ENCODE measurements around the gene CPA1. TPM values are rescaled to one million over a fixed set of nuclear protein-coding genes. Genes with fewer than 3 reads are reported as not detected.
A peak's percentile ranks its signal among the peaks of the same experiment; 100 is the strongest.

Gene CPA1
- total and polyA plus RNA-seq, 2 of the 4 experiments (the other 2 are of a cell fraction): not detected

DNA sequence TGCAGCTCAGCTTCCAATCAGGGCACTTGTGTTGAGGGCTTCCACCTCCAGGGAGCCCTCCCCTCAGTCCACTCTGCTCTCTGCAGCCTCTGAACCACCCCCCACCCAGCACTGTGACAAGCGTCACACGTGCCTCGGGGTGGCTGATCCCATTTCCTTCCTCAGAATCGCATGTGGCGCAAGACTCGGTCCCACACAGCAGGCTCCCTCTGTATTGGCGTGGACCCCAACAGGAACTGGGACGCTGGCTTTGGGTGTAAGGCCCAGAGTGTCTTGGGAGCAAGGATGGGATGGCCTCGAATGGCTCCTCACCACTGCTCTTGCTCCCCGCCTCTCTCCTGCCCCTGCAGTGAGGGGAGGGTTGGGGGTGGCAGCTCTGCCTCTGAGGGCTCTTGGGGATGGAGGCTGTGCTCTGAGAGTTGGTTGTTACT lies 4.1 kb downstream of the CPA1 start:
- no peak for ATAC-seq (ENCODE audit: low read depth)
- DNase-seq: no peak
- 0 out of 2 replicates have a peak, but pooled peaks cover 6% of the 10 kb centered on the region for H3K9me1 ChIP-seq (ENCODE audit: insufficient read depth, low read length)
- H3K79me1 ChIP-seq (ENCODE audit: low read depth in 1 of 2, low read length in 2 of 2): no peaks in the 10 kb centered on the region
- no peak overlapping the region for H3K27ac ChIP-seq (ENCODE audit: insufficient read depth, low read length)
- H4K91ac ChIP-seq (ENCODE audit: insufficient read depth, low read depth, low read length): 0 out of 2 replicates have a peak overlapping the region, but pooled peaks have one; percentile 37
- no peaks in the 10 kb centered on the region for H4K20me1 ChIP-seq (ENCODE audit: insufficient read depth, low read length)
- H3K36me3 ChIP-seq (ENCODE audit: control insufficient read depth, insufficient read depth, low read length): no peaks in the 10 kb centered on the region
- no peak overlapping the region for H4K5ac ChIP-seq (ENCODE audit: low read depth, low read length)
- no peak overlapping the region for H4K8ac ChIP-seq (ENCODE audit: low read depth in 2 of 2, low read length in 2 of 2)
- no peak overlapping the region for H3K18ac ChIP-seq (ENCODE audit: low read depth, low read length)
- TF ChIP-seq RCOR1 (IDR thresholded peaks at IDR 0.05; ENCODE audit: insufficient replicate concordance, low read length) (no peak), MAFK (IDR thresholded peaks at IDR 0.05; ENCODE audit: low read depth, low read length) (no peak), FOS (IDR thresholded peaks at IDR 0.05; ENCODE audit: low read depth, low read length) (no peak), MXI1 (IDR thresholded peaks at IDR 0.05; ENCODE audit: borderline replicate concordance, low read depth, low read length) (no peak), CEBPB (IDR thresholded peaks at IDR 0.05; ENCODE audit: low read depth, low read length) (no peak), SMC3 (IDR thresholded peaks at IDR 0.05; ENCODE audit: low read depth, low read length) (no peak), CHD1 (IDR thresholded peaks at IDR 0.05; ENCODE audit: low read depth, low read length) (no peak), POLR2A (IDR thresholded peaks at IDR 0.05; ENCODE audit: low read depth, low read length) (no peak), RFX5 (IDR thresholded peaks at IDR 0.05; ENCODE audit: low read depth, low read length) (no peak), BHLHE40 (IDR thresholded peaks at IDR 0.05; ENCODE audit: low read depth, low read length) (no peak), NFE2L2 (IDR thresholded peaks at IDR 0.05; ENCODE audit: low read depth, low read length) (no peak), MAZ (IDR thresholded peaks at IDR 0.05; ENCODE audit: borderline replicate concordance, low read depth, low read length) (no peak)
- TF ChIP-seq, protein P1, sequence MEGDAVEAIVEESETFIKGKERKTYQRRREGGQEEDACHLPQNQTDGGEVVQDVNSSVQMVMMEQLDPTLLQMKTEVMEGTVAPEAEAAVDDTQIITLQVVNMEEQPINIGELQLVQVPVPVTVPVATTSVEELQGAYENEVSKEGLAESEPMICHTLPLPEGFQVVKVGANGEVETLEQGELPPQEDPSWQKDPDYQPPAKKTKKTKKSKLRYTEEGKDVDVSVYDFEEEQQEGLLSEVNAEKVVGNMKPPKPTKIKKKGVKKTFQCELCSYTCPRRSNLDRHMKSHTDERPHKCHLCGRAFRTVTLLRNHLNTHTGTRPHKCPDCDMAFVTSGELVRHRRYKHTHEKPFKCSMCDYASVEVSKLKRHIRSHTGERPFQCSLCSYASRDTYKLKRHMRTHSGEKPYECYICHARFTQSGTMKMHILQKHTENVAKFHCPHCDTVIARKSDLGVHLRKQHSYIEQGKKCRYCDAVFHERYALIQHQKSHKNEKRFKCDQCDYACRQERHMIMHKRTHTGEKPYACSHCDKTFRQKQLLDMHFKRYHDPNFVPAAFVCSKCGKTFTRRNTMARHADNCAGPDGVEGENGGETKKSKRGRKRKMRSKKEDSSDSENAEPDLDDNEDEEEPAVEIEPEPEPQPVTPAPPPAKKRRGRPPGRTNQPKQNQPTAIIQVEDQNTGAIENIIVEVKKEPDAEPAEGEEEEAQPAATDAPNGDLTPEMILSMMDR (conservative IDR thresholded peaks at IDR 0.05; ENCODE audit: low read depth, low read length): no peak
- TF ChIP-seq, protein P2, sequence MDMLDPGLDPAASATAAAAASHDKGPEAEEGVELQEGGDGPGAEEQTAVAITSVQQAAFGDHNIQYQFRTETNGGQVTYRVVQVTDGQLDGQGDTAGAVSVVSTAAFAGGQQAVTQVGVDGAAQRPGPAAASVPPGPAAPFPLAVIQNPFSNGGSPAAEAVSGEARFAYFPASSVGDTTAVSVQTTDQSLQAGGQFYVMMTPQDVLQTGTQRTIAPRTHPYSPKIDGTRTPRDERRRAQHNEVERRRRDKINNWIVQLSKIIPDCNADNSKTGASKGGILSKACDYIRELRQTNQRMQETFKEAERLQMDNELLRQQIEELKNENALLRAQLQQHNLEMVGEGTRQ (IDR thresholded peaks at IDR 0.05; ENCODE audit: low read depth, low read length): no peak
- TF ChIP-seq, protein P3, sequence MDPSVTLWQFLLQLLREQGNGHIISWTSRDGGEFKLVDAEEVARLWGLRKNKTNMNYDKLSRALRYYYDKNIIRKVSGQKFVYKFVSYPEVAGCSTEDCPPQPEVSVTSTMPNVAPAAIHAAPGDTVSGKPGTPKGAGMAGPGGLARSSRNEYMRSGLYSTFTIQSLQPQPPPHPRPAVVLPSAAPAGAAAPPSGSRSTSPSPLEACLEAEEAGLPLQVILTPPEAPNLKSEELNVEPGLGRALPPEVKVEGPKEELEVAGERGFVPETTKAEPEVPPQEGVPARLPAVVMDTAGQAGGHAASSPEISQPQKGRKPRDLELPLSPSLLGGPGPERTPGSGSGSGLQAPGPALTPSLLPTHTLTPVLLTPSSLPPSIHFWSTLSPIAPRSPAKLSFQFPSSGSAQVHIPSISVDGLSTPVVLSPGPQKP (IDR thresholded peaks at IDR 0.05; ENCODE audit: borderline replicate concordance, low read depth, low read length): no peak
- intact Hi-C loops (cut with micrococcal nuclease) (no loop called here), dilution Hi-C loops (cut with HindIII; ENCODE audit: low sequenced_read_pairs, unreplicated experiment) (no loop called here), in situ Hi-C loops (cut with MboI; ENCODE audit: low sequenced_read_pairs) (no loop called here)
- H3K4me1 ChIP-seq (ENCODE audit: control insufficient read depth, insufficient read depth, low read length): peaks cover 16% of the 10 kb centered on the region
- H3K27me3 ChIP-seq (ENCODE audit: control insufficient read depth, insufficient read depth, low read length): no peaks in the 10 kb centered on the region
- H3K4me2 ChIP-seq (ENCODE audit: low read depth, low read length): no peak overlapping the region
- no CpG with 5 or more reads among the region's 10 CpGs for WGBS, 2 experiments (ENCODE audit: extremely low coverage in 2 of 2, insufficient read length in 1 of 2)
- no peak overlapping the region for H3K14ac ChIP-seq (replicated peaks; ENCODE audit: low read depth, low read length)
- H2BK15ac ChIP-seq (ENCODE audit: low read depth, low read length): no peak overlapping the region; the same call in 2 of the 3 replicates
- CTCF ChIA-PET: no interaction called here
- POLR2A ChIA-PET (ENCODE audit: unreplicated experiment): no interaction called here
- H3K56ac ChIP-seq (ENCODE audit: extremely low read depth, insufficient read depth, low read length): no peak overlapping the region
- H2AK5ac ChIP-seq (ENCODE audit: low read depth, low read length): 0 out of 2 replicates have a peak overlapping the region, but pooled peaks have one; percentile 48
- H3K4ac ChIP-seq (ENCODE audit: low read depth, low read length): no peak overlapping the region
- no peaks in the 10 kb centered on the region for H3K9me3 ChIP-seq (ENCODE audit: control insufficient read depth, insufficient read depth, low read length)
- H2AFZ ChIP-seq (replicated peaks; ENCODE audit: low read length, poor library complexity): no peak overlapping the region
- H2AK9ac ChIP-seq (replicated peaks; ENCODE audit: low read depth, low read length, poor library complexity): peak overlapping the region; percentile 26
- H2BK120ac ChIP-seq (ENCODE audit: low read depth, low read length): no peak overlapping the region
- no peak overlapping the region for H3K4me3 ChIP-seq (ENCODE audit: insufficient read depth, low read depth, low read length)
- no peak overlapping the region for H2BK20ac ChIP-seq (ENCODE audit: low read depth, low read length)
- H3K23ac ChIP-seq (ENCODE audit: low read depth, low read length): no peak overlapping the region
- no peak overlapping the region for H3K9ac ChIP-seq (ENCODE audit: low read depth, low read length)
- H2BK5ac ChIP-seq (ENCODE audit: low read depth, low read length, poor library complexity, severe bottlenecking): no peak overlapping the region
- BruUV-seq (replicated peaks): no TSS peak

Data from IMR-90 (cell line).